ENCODE data around the gene GMDS. TPM values are rescaled to one million over a fixed set of nuclear protein-coding genes. Genes with fewer than 3 reads are reported as not detected.

Gene GMDS
- total RNA-seq, 1 experiment from 2014 or later = 9.7 TPM

GRCh38 chr6:1865585-1865984 lies 379.8 kb downstream of the GMDS start:
- Histone ChIP-seq H3K4me1 (ENCODE audit: low read length) (peaks cover 11% of the 10 kb centered on the region), H4K20me1 (ENCODE audit: insufficient read depth, low read depth, low read length) (no peaks in the 10 kb centered on the region), H3K4me3 (ENCODE audit: low read length) (no peak overlapping the region), H2AFZ (ENCODE audit: low read length) (no peak overlapping the region), H3K27me3 (ENCODE audit: low read length) (no peaks in the 10 kb centered on the region), H3K9me3 (ENCODE audit: low read length) (no peaks in the 10 kb centered on the region), H3K9me2 (replicated peaks; ENCODE audit: insufficient read depth, low read length) (no peaks in the 10 kb centered on the region), H3K79me2 (ENCODE audit: low read length) (no peaks in the 10 kb centered on the region), H3K27ac (ENCODE audit: low read length) (no peak overlapping the region), H3K4me2 (ENCODE audit: low read depth, low read length, poor library complexity, severe bottlenecking) (no peak overlapping the region), H3K9ac (ENCODE audit: low read length) (no peak overlapping the region), H3K36me3 (ENCODE audit: insufficient read depth, low read length) (no peaks in the 10 kb centered on the region)
- no peak for DNase-seq

- Histone ChIP-seq H3K36me3 (ENCODE audit: insufficient read depth, low read length) (no peaks in the 10 kb centered on the region), H2AFZ (ENCODE audit: low read length) (no peak overlapping the region), H3K4me1 (ENCODE audit: low read length) (peaks cover 11% of the 10 kb centered on the region), H3K79me2 (ENCODE audit: low read length) (no peaks in the 10 kb centered on the region), H3K9ac (ENCODE audit: low read length) (no peak overlapping the region), H3K9me3 (ENCODE audit: low read length) (no peaks in the 10 kb centered on the region), H3K9me2 (replicated peaks; ENCODE audit: insufficient read depth, low read length) (no peaks in the 10 kb centered on the region), H3K27me3 (ENCODE audit: low read length) (no peaks in the 10 kb centered on the region), H3K27ac (ENCODE audit: low read length) (no peak overlapping the region), H3K4me3 (ENCODE audit: low read length) (no peak overlapping the region), H3K4me2 (ENCODE audit: low read depth, low read length, poor library complexity, severe bottlenecking) (no peak overlapping the region), H4K20me1 (ENCODE audit: insufficient read depth, low read depth, low read length) (no peaks in the 10 kb centered on the region)
- DNase-seq = peak; percentile 2
Measured at GRCh38 chr6:1864496-1864895, 380.9 kb downstream of the GMDS start.

DNA sequence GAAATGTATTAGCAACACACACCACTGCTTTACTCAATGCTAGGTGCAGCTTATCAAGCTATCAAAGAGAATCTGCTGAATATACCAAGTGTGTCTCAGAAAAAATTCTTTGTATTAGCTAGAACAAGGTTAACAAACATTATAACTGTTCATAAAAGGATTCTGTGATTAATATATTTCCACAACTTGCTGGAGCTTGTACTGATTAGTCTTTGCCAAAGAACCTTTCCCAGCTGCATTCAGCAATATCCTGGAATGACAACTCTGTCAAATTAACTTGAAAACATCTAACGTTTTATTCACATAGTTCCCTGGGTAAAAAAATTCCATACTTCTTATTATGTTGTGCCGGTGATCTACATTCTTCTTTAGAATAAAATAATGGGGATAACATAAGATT lies 383.0 kb downstream of the GMDS start:
- no peaks in the 10 kb centered on the region for H3K9me2 ChIP-seq (replicated peaks; ENCODE audit: insufficient read depth, low read length)
- H3K4me3 ChIP-seq (ENCODE audit: low read length) = no peak overlapping the region

DNA sequence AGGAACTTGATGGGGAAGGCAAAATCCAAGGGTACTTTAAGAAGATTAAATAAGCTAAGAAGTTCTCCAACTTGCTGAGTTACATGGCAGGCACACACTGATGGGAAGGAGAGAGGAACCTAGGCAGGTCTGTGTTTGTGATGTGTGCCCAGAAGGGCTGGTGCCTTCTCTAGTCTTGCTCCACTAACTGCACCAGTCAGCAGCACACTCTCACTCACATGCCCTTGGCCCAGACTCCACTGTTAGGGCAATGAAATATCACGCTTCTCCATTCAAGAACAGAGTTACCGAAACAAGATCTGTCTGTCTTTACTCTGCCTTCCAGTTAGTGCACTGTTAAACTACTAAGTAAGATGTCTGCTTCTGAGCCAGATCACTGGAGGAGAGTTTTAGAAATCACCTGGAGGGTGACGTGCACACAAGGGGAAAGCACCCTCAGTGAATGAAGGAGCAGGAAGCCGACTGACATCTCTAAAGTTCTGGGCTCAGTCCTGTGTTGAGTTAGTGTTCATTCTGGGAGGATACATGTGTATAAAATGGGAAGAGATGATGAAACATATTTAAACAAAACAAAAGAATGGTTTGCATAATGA lies 384.6 kb downstream of the GMDS start:
- no peak overlapping the region for H3K4me2 ChIP-seq (ENCODE audit: low read depth, low read length, poor library complexity, severe bottlenecking)
- no peaks in the 10 kb centered on the region for H4K20me1 ChIP-seq (ENCODE audit: insufficient read depth, low read depth, low read length)
- H3K4me3 ChIP-seq (ENCODE audit: low read length) = no peak overlapping the region
- H3K27ac ChIP-seq (ENCODE audit: low read length) = no peak overlapping the region
- H3K9ac ChIP-seq (ENCODE audit: low read length) = no peak overlapping the region
- no peaks in the 10 kb centered on the region for H3K79me2 ChIP-seq (ENCODE audit: low read length)
- H3K4me1 ChIP-seq (ENCODE audit: low read length) = peaks cover 17% of the 10 kb centered on the region
- H2AFZ ChIP-seq (ENCODE audit: low read length) = no peak overlapping the region
- no peaks in the 10 kb centered on the region for H3K9me3 ChIP-seq (ENCODE audit: low read length)
- no peak for DNase-seq
- no peaks in the 10 kb centered on the region for H3K36me3 ChIP-seq (ENCODE audit: insufficient read depth, low read length)
- H3K27me3 ChIP-seq (ENCODE audit: low read length) = no peaks in the 10 kb centered on the region
- H3K9me2 ChIP-seq (replicated peaks; ENCODE audit: insufficient read depth, low read length) = no peaks in the 10 kb centered on the region

More for the DNA sequence above, 383.0 kb downstream of the GMDS start:
- H2AFZ ChIP-seq (ENCODE audit: low read length) = no peak overlapping the region
- no peaks in the 10 kb centered on the region for H3K27me3 ChIP-seq (ENCODE audit: low read length)
- peaks cover 5% of the 10 kb centered on the region; the same call in 1 of the 2 replicates for H3K4me1 ChIP-seq (ENCODE audit: low read length)
- no peak overlapping the region for H3K4me2 ChIP-seq (ENCODE audit: low read depth, low read length, poor library complexity, severe bottlenecking)
- H3K9ac ChIP-seq (ENCODE audit: low read length) = no peak overlapping the region
- H3K27ac ChIP-seq (ENCODE audit: low read length) = no peak overlapping the region
- no peaks in the 10 kb centered on the region for H4K20me1 ChIP-seq (ENCODE audit: insufficient read depth, low read depth, low read length)
- no peaks in the 10 kb centered on the region for H3K9me3 ChIP-seq (ENCODE audit: low read length)
- H3K36me3 ChIP-seq (ENCODE audit: insufficient read depth, low read length) = no peaks in the 10 kb centered on the region
- H3K79me2 ChIP-seq (ENCODE audit: low read length) = no peaks in the 10 kb centered on the region
- DNase-seq = no peak

DNA sequence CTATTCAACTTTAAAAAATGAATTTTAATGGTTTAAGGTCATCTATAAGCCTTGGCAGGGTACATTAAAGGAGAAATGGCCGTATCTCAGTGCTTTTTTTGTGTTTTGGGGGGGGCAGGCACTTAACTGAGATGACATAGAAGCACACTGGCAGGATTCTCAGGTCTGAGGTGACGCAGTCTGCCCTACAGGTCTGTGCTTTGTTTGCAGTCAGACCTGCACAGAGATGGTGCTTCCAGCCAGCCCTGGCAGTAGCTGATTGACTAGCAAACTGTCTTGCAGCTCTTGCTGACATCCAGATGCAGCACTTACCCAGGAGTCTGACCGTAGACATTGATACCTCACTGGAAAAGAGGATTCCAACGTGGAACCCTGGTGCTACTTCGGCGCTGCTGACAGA lies 386.5 kb downstream of the GMDS start:
- no peaks in the 10 kb centered on the region for H3K9me3 ChIP-seq (ENCODE audit: low read length)
- no peak overlapping the region for H3K27ac ChIP-seq (ENCODE audit: low read length)
- no peaks in the 10 kb centered on the region for H3K79me2 ChIP-seq (ENCODE audit: low read length)
- H3K9me2 ChIP-seq (replicated peaks; ENCODE audit: insufficient read depth, low read length) = no peaks in the 10 kb centered on the region
- no peaks in the 10 kb centered on the region for H4K20me1 ChIP-seq (ENCODE audit: insufficient read depth, low read depth, low read length)
- DNase-seq = no peak
- no peak overlapping the region for H3K4me2 ChIP-seq (ENCODE audit: low read depth, low read length, poor library complexity, severe bottlenecking)
- no peak overlapping the region for H3K9ac ChIP-seq (ENCODE audit: low read length)
- peaks cover 22% of the 10 kb centered on the region for H3K4me1 ChIP-seq (ENCODE audit: low read length)
- no peak overlapping the region for H3K4me3 ChIP-seq (ENCODE audit: low read length)
- no peak overlapping the region for H2AFZ ChIP-seq (ENCODE audit: low read length)
- no peaks in the 10 kb centered on the region for H3K27me3 ChIP-seq (ENCODE audit: low read length)
- H3K36me3 ChIP-seq (ENCODE audit: insufficient read depth, low read length) = no peaks in the 10 kb centered on the region

DNA sequence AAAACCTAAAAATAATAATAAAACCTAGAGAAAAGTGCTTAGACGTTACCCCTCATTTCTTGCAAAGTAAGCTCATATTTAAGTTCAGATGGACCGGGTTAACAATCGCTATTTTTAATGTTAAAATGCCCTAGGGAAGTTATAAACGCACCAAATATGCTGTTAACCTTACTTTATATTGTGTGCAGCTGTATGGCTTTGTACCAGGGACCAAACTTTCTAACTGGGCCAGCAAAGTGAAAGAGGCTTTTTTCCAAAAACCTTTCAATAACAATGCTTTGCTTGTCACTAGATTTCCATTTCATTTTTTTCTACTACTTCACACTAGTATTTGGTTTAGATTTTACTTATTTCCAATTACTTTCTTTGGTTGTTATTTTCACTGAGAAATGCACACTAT lies 387.2 kb downstream of the GMDS start:
- no peak overlapping the region for H3K9ac ChIP-seq (ENCODE audit: low read length)
- no peaks in the 10 kb centered on the region for H3K36me3 ChIP-seq (ENCODE audit: insufficient read depth, low read length)
- H3K9me3 ChIP-seq (ENCODE audit: low read length) = no peaks in the 10 kb centered on the region
- H3K4me2 ChIP-seq (ENCODE audit: low read depth, low read length, poor library complexity, severe bottlenecking) = no peak overlapping the region
- H4K20me1 ChIP-seq (ENCODE audit: insufficient read depth, low read depth, low read length) = no peaks in the 10 kb centered on the region
- no peak overlapping the region for H3K4me3 ChIP-seq (ENCODE audit: low read length)
- no peaks in the 10 kb centered on the region for H3K27me3 ChIP-seq (ENCODE audit: low read length)
- no peaks in the 10 kb centered on the region for H3K9me2 ChIP-seq (replicated peaks; ENCODE audit: insufficient read depth, low read length)
- no peaks in the 10 kb centered on the region for H3K79me2 ChIP-seq (ENCODE audit: low read length)
- H2AFZ ChIP-seq (ENCODE audit: low read length) = no peak overlapping the region
- no peak for DNase-seq
- no peak overlapping the region for H3K27ac ChIP-seq (ENCODE audit: low read length)
- H3K4me1 ChIP-seq (ENCODE audit: low read length) = peaks cover 22% of the 10 kb centered on the region

DNA sequence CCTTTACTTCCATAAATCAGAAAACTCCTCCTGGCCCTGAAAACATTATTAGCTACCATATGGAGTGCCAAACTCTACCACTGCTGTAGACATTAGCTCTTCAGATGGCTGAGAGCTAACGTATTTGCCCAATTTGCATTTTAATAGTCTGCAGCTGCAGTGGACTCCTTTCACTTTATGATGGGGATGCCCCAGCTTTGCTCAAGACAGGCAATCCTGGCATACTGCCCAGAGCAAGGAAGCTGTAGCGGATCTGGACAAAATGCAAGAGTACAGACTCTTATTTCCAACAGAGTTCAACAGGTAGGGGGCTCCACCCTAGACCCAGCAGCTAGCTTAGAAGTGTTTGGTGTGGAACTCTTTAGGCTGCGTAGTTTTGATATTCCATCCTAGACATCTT lies 389.0 kb downstream of the GMDS start:
- H3K9ac ChIP-seq (ENCODE audit: low read length) = no peak overlapping the region
- no peaks in the 10 kb centered on the region for H3K9me2 ChIP-seq (replicated peaks; ENCODE audit: insufficient read depth, low read length)
- 0 out of 2 replicates have a peak overlapping the region, but pooled peaks have one; percentile 6 for H3K27ac ChIP-seq (ENCODE audit: low read length)
- H2AFZ ChIP-seq (ENCODE audit: low read length) = no peak overlapping the region
- H3K4me2 ChIP-seq (ENCODE audit: low read depth, low read length, poor library complexity, severe bottlenecking) = peak overlapping the region; percentile 33
- no peaks in the 10 kb centered on the region for H3K27me3 ChIP-seq (ENCODE audit: low read length)
- peaks cover 22% of the 10 kb centered on the region for H3K4me1 ChIP-seq (ENCODE audit: low read length)
- no peaks in the 10 kb centered on the region for H3K79me2 ChIP-seq (ENCODE audit: low read length)
- H3K4me3 ChIP-seq (ENCODE audit: low read length) = no peak overlapping the region; the same call in 1 of the 2 replicates
- no peaks in the 10 kb centered on the region for H3K36me3 ChIP-seq (ENCODE audit: insufficient read depth, low read length)
- H4K20me1 ChIP-seq (ENCODE audit: insufficient read depth, low read depth, low read length) = no peaks in the 10 kb centered on the region
- no peaks in the 10 kb centered on the region for H3K9me3 ChIP-seq (ENCODE audit: low read length)
- peak; percentile 60 for DNase-seq

DNA sequence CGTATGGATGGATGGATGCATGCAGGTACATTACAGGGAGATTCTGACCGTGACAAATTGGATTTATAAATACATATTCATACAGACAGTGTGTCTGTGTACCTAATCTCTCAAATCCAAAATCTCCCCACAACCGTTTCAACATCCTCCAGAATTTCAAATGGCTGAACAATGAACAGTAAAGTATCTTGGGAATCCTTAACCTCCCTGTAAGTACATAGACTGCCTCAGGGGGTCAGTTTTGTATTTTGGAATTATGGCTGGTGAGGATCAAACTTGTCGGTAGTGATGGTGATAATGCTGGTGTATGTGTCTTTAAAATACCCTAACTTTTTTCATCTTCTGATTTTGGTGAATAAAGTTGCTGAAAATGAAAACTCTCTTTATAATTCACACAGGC lies 389.5 kb downstream of the GMDS start:
- Histone ChIP-seq H3K9me2 (replicated peaks; ENCODE audit: insufficient read depth, low read length) (no peaks in the 10 kb centered on the region), H3K9ac (ENCODE audit: low read length) (no peak overlapping the region), H3K36me3 (ENCODE audit: insufficient read depth, low read length) (no peaks in the 10 kb centered on the region), H3K4me2 (ENCODE audit: low read depth, low read length, poor library complexity, severe bottlenecking) (peak overlapping the region; percentile 33), H3K27me3 (ENCODE audit: low read length) (no peaks in the 10 kb centered on the region), H4K20me1 (ENCODE audit: insufficient read depth, low read depth, low read length) (no peaks in the 10 kb centered on the region), H3K4me1 (ENCODE audit: low read length) (peaks cover 22% of the 10 kb centered on the region), H3K4me3 (ENCODE audit: low read length) (no peak overlapping the region; the same call in 1 of the 2 replicates), H3K79me2 (ENCODE audit: low read length) (no peaks in the 10 kb centered on the region), H3K27ac (ENCODE audit: low read length) (0 out of 2 replicates have a peak overlapping the region, but pooled peaks have one; percentile 6), H3K9me3 (ENCODE audit: low read length) (no peaks in the 10 kb centered on the region), H2AFZ (ENCODE audit: low read length) (no peak overlapping the region)
- DNase-seq = no peak
